AG08396 (cell line): Measurements from ENCODE around the gene REPIN1.

Experiments used
- DNase-seq: peaks from one replicate; pipeline ENCODE4 v3.0.0; 2012; ENCODE audit warnings: low spot score, mixed read lengths

Gene REPIN1

GRCh38 chr7:150337179-150337578 lies 31.4 kb upstream of the REPIN1 start:
- no peak for DNase-seq

DNA sequence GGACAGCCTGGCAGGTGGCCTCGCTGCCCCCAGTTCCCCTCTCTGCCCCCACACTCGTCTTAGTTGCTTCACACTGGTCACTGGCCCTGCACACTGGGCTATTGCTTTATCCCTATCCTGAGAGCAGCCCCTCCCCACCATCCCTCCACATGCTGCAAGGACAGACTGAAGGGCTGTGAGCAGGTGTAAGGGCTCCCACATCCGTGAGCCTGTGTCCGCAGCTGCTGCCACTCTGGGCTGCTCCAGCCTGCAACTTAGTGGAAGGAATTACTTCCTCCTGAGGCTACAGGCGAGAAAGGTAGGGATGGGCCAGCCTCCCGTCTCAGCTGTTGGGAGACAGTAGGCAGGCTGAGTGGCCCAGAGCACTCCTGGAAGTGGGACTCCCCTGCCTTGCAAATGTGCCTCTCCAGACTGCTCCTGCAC lies 31.0 kb upstream of the REPIN1 start:
- DNase-seq: no peak

GRCh38 chr7:150338166-150338829 lies 30.3 kb upstream of the REPIN1 start:
- DNase-seq: no peak

- DNase-seq: no peak
Measured at GRCh38 chr7:150339409-150339809, 29.2 kb upstream of the REPIN1 start.

- peak; percentile 74 for DNase-seq
Measured at GRCh38 chr7:150340024-150340749, 28.4 kb upstream of the REPIN1 start.

DNA sequence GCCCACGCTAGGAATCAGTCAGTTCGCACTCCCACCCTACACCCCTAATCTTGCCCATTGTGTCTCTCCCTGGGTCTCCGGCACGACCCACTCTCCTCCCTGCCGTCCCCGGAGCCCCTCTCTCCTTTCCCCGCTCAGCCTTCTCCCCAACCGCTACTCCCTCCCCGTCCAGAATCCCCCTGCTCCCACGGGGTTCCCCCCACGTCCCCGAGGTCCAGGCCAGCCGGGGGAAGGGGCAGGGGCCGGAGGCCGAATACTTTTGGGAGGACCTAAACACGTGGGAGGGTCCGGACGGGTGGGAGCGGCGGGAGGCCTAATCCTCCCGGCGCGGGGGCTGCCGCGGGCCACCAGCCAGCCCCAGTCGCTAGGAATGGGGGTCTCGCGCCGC lies 27.8 kb upstream of the REPIN1 start:
- DNase-seq: no peak

- DNase-seq: peak; percentile 44
Measured at GRCh38 chr7:150341263-150342120, 27.1 kb upstream of the REPIN1 start, which contains the start of gene RARRES2. Gene RARRES2 (minus strand): TSS chr7:150341629. CDS start chr7:150340609, 1,020 bp downstream.

- no peak for DNase-seq
Measured at GRCh38 chr7:150342121-150342408, 26.6 kb upstream of the REPIN1 start.

GRCh38 chr7:150343225-150343624 lies 25.4 kb upstream of the REPIN1 start:
- no peak for DNase-seq

DNA sequence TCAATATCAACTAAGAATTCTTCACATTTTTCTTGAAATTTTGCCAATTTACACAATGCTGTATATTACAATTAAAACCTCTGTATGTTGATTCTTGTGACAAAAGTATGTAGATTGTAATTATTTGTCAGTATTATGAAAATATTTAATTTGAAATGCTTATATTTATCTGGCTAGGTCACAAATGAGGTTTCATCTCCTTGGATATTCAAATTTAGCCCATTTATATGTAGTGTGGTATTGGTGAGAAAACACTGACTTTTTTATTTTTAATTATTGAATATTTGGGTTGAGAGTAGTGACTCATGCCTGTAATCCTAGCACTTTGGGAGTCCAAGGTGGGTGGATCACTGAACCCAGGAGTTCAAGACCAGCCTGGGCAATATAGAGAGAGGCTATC lies 24.3 kb upstream of the REPIN1 start:
- DNase-seq: no peak

- no peak for DNase-seq
Measured at GRCh38 chr7:150345012-150345411, 23.6 kb upstream of the REPIN1 start.

DNA sequence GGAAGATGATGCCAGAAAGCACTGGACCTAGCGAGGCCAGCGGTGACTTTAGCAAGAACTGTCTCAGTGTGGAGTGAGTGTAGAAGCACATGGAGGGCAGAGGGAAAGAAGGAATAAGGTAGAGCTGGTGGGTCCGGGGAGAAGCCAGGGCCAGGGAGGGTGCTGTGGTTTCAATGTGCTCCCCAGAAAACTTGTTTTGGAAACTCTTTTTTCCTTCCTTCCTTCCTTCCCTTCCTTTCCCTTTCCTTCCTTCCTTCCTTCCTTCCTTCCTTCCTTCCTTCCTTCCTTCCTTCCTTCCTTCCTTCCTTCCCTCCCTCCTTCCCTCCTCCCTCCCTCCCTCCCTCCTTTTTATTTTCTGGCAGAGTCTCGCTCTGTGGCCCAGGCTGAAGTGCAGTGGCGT lies 21.7 kb upstream of the REPIN1 start:
- no peak for DNase-seq

- DNase-seq: no peak
Measured at GRCh38 chr7:150351587-150352194, 16.9 kb upstream of the REPIN1 start.

GRCh38 chr7:150355666-150356059 lies 13.0 kb upstream of the REPIN1 start:
- DNase-seq: no peak

GRCh38 chr7:150356265-150356897 lies 12.2 kb upstream of the REPIN1 start:
- DNase-seq: no peak

DNA sequence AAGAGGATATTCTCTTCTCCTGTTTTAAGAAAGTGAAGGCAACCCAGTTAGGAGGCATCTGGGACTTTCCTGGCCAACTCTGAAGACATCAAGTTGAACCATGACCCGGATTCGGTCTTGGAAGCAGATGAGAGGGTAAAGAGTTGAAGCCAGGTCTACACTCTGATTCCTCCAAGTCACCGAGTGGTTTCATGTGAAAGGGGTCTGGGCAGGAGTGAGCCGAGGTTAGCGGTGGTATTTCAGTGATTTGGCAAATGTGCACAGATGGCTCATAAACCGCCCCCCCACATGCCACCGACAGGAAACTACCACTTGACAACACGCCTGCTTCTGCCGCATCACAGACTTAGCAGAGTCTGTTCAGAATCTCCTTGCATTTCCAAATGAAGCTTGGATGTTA lies 11.4 kb upstream of the REPIN1 start:
- DNase-seq: no peak

DNA sequence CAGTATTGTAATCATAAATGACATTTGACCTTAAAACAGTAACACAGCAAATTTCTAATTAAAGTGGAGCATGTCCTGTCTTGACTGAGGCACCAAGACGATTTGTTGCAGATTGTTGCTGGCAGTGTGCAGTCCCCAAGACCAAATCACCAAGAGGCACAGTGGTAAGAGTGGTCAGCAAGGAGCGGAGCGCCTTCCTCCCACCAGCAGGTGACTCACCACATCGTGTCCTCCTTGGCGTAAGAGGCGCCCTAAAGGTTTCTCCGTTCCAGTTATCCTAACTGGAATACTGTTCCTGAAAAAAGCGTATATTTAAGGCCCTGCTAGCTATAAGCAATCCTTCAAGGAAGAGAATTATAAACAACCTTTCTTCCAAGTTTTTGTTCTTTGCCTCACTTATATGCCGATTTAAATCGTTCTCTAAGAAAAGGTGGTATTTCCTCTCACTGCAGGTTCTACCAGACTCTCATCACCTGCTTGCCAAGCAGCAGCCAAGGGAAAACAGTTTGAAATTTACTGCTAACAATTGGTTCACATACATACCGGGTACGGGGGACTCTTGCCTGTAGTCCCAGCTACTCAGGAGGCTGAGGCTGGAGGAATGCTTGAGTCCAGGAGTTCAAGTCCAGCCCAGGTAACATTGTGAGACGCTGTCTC lies 10.7 kb upstream of the REPIN1 start:
- DNase-seq: no peak

DNA sequence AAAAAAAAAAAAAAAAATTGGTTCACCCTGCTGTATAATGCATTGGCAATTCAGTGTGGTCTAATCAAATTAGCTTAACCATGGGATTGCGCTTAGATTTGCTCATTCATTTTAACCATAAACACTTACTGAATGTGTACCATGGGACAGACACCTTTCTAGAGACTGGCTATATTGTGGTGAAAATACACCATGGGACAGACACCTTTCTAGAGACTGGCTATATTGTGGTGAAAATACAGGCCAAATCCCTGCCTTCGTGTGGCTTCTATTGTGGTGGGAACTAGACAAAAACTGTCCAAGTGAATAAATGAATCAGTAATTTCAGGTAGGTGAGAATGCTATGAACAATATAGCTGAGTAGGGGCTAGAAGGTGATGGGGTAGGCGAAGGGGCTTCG lies 10.2 kb upstream of the REPIN1 start:
- DNase-seq: no peak

GRCh38 chr7:150358988-150359621 lies 9.5 kb upstream of the REPIN1 start:
- no peak for DNase-seq

GRCh38 chr7:150359622-150360362 lies 8.8 kb upstream of the REPIN1 start:
- no peak for DNase-seq
